Heart right ventricle (tissue), 16 donors: ENCODE measurements around the gene ERI3. TPM values are rescaled to one million over a fixed set of nuclear protein-coding genes. Genes with fewer than 3 reads are reported as not detected.

Experiments used
- ATAC-seq, 8 donors: fragments of 200-7000 bp; cut with Tn5 transposase; one replicate each; pipeline ENCODE4 v1.9.1; 2020; ENCODE audit warnings: mild to moderate bottlenecking in 8 of 8, moderate library complexity in 8 of 8, moderate number of reproducible peaks in 1 of 8
- DNase-seq, 2 donors: peaks; one replicate each; pipeline ENCODE4 v3.0.0-alpha.2; 2020
- H3K27ac ChIP-seq, 10 donors: fragments of 200-600 bp; sonication (generic) in 2 of 10; one replicate each; pipeline versions ENCODE4 v1.5.0 to v1.8.0; 2020 to 2022; ENCODE audit warnings: mild to moderate bottlenecking in 3 of 10
- H3K27me3 ChIP-seq, 7 donors: fragments of 200-600 bp; one replicate each; pipeline ENCODE4 v1.8.0; 2021 to 2022; ENCODE audit warnings: mild to moderate bottlenecking in 2 of 7
- H3K36me3 ChIP-seq, 9 donors: fragments of 200-600 bp; sonication (generic) in 1 of 9; one replicate each; pipeline versions ENCODE4 v1.5.0 to v1.8.0; 2020 to 2022; ENCODE audit warnings: mild to moderate bottlenecking in 2 of 9
- H3K4me1 ChIP-seq, 9 donors: fragments of 200-600 bp; sonication (generic) in 1 of 9; one replicate each; pipeline versions ENCODE4 v1.5.0 to v1.8.0; 2020 to 2022; ENCODE audit warnings: mild to moderate bottlenecking in 4 of 9
- H3K4me3 ChIP-seq, 10 donors: fragments of 200-600 bp; sonication (generic) in 2 of 10; one replicate each; pipeline versions ENCODE4 v1.5.0 to v1.8.0; 2020 to 2022; ENCODE audit warnings: mild to moderate bottlenecking in 7 of 10, moderate library complexity in 2 of 10
- H3K9me3 ChIP-seq, 11 donors: fragments of 200-600 bp in 10 of 11; sonication (generic) in 2 of 11; one replicate each; pipeline versions ENCODE4 v1.5.0 to v1.8.0; 2013 to 2022; ENCODE audit warnings: mild to moderate bottlenecking in 2 of 11, control low read depth in 1 of 11, moderate library complexity in 1 of 11
- WGBS, 2 donors: extraction: QIAGEN DNeasy Blood & Tissue Kit; methylation state at CpG; one replicate each; pipeline ENCODE4 v1.1.7; 2013; ENCODE audit warnings: inconsistent platforms in 1 of 2; 5-methylcytosine and 5-hydroxymethylcytosine counted together
- intact Hi-C, 10 donors: fragments of 100-400 bp; cut with DNase I; formaldehyde crosslinking; loops; one replicate each; pipeline versions ENCODE4 v1.11.1 to v1.14.2; 2022
- polyA plus RNA-seq, 2 donors: library from polyadenylated mRNA; stranded (reverse); fragments of 200-250 nt; gene quantifications; one replicate each; pipeline ENCODE4 v1.2.3, GENCODE V29; 2013
- total RNA-seq, 10 donors: library from RNA; stranded (reverse); fragmentation: NEBNext Ultra II Directional in 3 of 10; extraction: Animal tissue kit (Norgen Biotek cat#: 25700) in 3 of 10; gene quantifications; one replicate each; pipeline versions ENCODE4 v1.2.1 to v1.2.4, GENCODE V29; 2021 to 2023
- TF ChIP-seq, protein P1 (sequence below), 9 donors: fragments of 200-600 bp; sonication (generic) in 2 of 9; IDR thresholded peaks; one replicate each; pipeline versions ENCODE4 v1.5.0 to v1.8.0; 2021 to 2022; ENCODE audit warnings: antibody characterized with exemption in 9 of 9, mild to moderate bottlenecking in 5 of 9, moderate library complexity in 1 of 9
- donor health status: Arrhythmogenic right ventricular cardiomyopathy.
- donor health status: ischemic (EF 13 %, LVEDD 7.1; RV severe dilation, severe dysfunction).
- donor health status: healthy with polysubstance abuse.
- donor health status: DM: no; HTN: yes; CAD: no.
- donor health status: DM: no; HTN: no; CAD: no.
- donor health status: ischemic (EF 25% LVEDD 6.9; RV normal size, moderate dysfunction).
- donor health status: ischemic (EF 25% LVEDD 5.7; RV mildly dilated, moderate dysfunction).
- donor health status: healthy.
- donor health status: DM: yes; HTN: yes; CAD: no.
- donor health status: Ischemic cardiomyopathy.
- donor health status: ischemic (EF 35%, LVEDD 5.7; RV mildly dilated, moderate dysfunction).
- donor health status: nonischemic (EF 11% LVEDD 7.7; RV severe dilation, severe dysfunction).
- donor health status: DM: yes; HTN: yes; CAD: no.
- donor health status: PGD.
- donor health status: ischemic (EF 29% LVEDD 5.4; RV normal size, mild dysfunction).
- donor health status: nonischemic (EF 23%, LVEDD 6.1; RV moderate dilation, normal function).

Gene ERI3
- total and polyA plus RNA-seq, 12 donors: 28.1 to 68.4 (median 47.9) TPM

DNA sequence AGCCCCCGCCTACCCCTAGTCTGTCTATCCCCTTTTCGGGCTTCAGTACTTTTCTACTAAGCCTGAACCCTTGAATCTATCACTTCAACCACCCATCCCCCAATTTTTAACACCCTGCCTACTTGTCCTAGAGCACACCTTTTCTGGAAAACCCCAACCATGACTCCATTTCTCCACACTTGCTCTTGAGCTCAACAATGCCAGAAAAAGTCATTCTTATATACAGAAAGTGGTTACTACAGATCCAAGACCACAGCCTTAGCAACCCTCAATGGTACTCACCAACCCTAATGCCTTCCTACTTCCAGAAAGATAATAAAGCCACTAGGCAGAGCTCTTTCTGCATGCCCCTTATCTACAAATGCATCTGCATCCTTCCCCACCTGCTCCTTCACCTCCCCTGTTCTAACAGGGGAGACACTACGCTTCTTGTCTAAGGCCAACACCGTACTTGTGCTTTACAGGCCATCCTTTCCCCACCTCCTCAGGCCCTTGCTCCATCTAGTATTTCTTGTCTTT, 100.6 kb downstream of the ERI3 start:
- TF ChIP-seq, protein P1, sequence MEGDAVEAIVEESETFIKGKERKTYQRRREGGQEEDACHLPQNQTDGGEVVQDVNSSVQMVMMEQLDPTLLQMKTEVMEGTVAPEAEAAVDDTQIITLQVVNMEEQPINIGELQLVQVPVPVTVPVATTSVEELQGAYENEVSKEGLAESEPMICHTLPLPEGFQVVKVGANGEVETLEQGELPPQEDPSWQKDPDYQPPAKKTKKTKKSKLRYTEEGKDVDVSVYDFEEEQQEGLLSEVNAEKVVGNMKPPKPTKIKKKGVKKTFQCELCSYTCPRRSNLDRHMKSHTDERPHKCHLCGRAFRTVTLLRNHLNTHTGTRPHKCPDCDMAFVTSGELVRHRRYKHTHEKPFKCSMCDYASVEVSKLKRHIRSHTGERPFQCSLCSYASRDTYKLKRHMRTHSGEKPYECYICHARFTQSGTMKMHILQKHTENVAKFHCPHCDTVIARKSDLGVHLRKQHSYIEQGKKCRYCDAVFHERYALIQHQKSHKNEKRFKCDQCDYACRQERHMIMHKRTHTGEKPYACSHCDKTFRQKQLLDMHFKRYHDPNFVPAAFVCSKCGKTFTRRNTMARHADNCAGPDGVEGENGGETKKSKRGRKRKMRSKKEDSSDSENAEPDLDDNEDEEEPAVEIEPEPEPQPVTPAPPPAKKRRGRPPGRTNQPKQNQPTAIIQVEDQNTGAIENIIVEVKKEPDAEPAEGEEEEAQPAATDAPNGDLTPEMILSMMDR (IDR thresholded peaks at IDR 0.05): no peak
- Histone ChIP-seq H3K4me3 (no peak overlapping the region), H3K9me3 (no peaks in the 10 kb centered on the region), H3K36me3 (peaks cover 0 to 16% (median 0%) of the 10 kb centered on the region in 9 donors), H3K4me1 (peaks cover 6 to 27% (median 11%) of the 10 kb centered on the region in 9 donors), H3K27me3 (no peaks in the 10 kb centered on the region), H3K27ac (no peak overlapping the region)
- DNase-seq: no peak
- intact Hi-C loops: loop anchor here in 1 of 10 donors (5.0 kb wide), 1 partner anchor 38 kb away; no protein-coding TSS in a partner anchor
- 96% methylated on average over 4 of the region's 4 CpGs for WGBS, 2 donors
- no peak for ATAC-seq

DNA sequence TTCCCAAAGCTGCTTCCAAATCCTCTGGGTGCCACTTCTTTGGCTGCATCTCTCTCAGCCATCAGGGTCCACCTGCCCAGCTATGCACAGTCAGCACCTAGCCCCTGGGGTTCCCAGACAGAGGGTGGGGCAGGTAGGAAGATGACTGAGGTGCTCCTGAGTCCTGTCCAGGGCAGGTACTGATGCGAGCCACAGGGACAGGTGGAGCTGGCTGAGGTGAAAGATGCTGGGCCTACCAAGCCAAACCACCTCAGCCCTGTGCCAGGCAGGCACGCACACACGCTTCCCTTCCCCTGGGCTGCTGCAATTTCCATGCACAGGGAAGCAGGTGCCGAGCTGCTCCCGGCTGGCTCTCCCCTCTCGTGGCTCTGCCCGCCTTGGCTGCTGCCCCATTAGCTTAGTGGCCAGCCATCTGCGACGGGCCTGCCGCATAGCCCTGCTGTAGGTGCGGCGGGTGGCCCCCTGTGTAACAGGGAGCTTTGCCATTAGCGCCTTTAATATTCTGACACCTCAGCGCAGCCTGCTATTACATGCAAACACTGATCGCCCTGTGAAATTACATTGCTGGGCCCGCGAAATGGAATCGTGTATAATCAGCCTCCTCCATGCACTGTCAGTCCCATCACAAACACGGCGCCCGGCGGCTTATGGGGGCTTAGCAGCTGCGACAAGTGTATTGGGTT, 102.9 kb downstream of the ERI3 start:
- H3K36me3 ChIP-seq: peaks cover 0 to 20% (median 0%) of the 10 kb centered on the region in 9 donors
- no peaks in the 10 kb centered on the region for H3K9me3 ChIP-seq
- H3K27ac ChIP-seq: no peak overlapping the region
- no peak for ATAC-seq
- 97% methylated on average over 23 of the region's 23 CpGs for WGBS, 2 donors
- no peak overlapping the region for H3K4me3 ChIP-seq
- peaks cover 6 to 27% (median 11%) of the 10 kb centered on the region in 9 donors for H3K4me1 ChIP-seq
- TF ChIP-seq, protein P1 (IDR thresholded peaks at IDR 0.05): no peak
- no peaks in the 10 kb centered on the region for H3K27me3 ChIP-seq
- no peak for DNase-seq
- intact Hi-C loops: loop anchor here in 1 of 10 donors (5.0 kb wide), 1 partner anchor 40 kb away; no protein-coding TSS in a partner anchor

DNA sequence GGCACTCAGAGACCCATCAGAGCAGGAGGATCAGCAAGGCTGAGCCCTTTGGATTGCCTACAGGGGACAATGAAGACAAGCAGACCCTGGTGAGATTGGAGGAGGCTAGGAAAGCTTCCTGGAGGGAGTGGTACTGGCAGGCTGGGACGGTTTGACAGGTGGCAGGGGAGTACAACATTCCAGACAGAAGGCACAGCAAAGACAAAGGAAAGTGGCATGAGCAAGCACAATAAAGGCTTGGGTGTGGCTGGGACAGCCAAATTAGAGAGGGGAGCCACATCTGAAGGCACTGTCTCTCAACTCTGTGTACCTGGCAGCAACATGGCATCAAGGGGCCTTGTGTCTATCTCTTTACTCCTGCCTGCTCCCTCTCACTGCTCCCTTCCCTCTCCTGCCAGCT, 103.6 kb downstream of the ERI3 start:
- Histone ChIP-seq H3K9me3 (no peaks in the 10 kb centered on the region), H3K27me3 (no peaks in the 10 kb centered on the region), H3K4me3 (no peak overlapping the region), H3K4me1 (peaks cover 6 to 27% (median 11%) of the 10 kb centered on the region in 9 donors), H3K36me3 (peaks cover 0 to 22% (median 0%) of the 10 kb centered on the region in 9 donors), H3K27ac (peak overlapping the region in 1 of 10 donors; percentile 40)
- TF ChIP-seq, protein P1 (IDR thresholded peaks at IDR 0.05): no peak
- ATAC-seq (no peak), DNase-seq (no peak)
- intact Hi-C loops: loop anchor here in 1 of 10 donors (5.0 kb wide), 1 partner anchor 41 kb away; no protein-coding TSS in a partner anchor
- WGBS, 2 donors: 85 to 91% methylated on average over 1 of the region's 1 CpG

DNA sequence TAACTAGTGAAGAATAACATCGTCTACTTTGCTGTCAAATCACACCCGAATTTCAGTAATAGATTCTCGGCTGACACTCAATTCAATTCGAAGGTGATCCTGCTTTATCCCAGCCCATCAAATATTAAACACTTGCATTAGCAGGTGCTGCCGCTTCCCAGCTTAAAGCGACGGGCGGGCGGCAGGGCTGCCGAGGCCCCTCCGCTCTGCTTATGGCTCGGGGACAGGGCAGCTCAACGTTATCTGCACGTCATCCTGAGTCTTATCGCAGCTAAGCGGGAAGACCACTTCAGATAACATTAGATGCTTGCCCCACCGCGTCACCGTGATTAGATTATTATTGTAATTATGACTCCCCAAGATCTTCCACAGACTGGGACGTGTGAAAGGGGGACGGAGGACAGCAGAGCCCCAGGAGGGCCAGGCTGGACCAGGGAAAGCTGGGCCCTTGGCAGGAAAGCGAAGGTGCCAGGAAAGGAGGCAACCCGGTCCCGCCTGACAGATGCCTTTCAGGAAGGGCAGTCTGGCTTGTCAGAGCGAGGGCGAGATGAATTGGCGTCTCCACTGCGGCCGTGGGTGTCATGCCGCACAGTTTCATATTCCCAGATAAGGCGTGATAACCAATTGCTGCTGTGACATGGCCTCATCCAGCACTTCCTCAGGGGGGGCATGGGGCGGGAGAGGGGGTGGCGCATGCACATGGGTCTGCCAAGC, 104.8 kb downstream of the ERI3 start:
- no peak overlapping the region for H3K4me3 ChIP-seq
- TF ChIP-seq, protein P1 (IDR thresholded peaks at IDR 0.05): no peak
- peak overlapping the region in 9 of 10 donors; percentile 36 to 74 (median 59) for H3K27ac ChIP-seq
- H3K9me3 ChIP-seq: no peaks in the 10 kb centered on the region
- ATAC-seq (peak; percentile 32 to 91 (median 83)), DNase-seq (peak; percentile 42 to 56)
- peaks cover 6 to 27% (median 11%) of the 10 kb centered on the region in 9 donors for H3K4me1 ChIP-seq
- 41 to 57% methylated on average over 33 of the region's 33 CpGs for WGBS, 2 donors
- H3K27me3 ChIP-seq: no peaks in the 10 kb centered on the region
- peaks cover 0 to 17% (median 0%) of the 10 kb centered on the region in 9 donors for H3K36me3 ChIP-seq
- intact Hi-C loops: loop anchor here in 1 of 10 donors (5.0 kb wide), 1 partner anchor 42 kb away; no protein-coding TSS in a partner anchor
